ENCODE measurements around the gene LOXHD1.

GRCh38 chr18:46581648-46582047, 75.4 kb downstream of the LOXHD1 start:
- TF ChIP-seq GATA3 (IDR thresholded peaks at IDR 0.05; ENCODE audit: low read depth, low read length) = no peak
- no peak for TF ChIP-seq GATA2 (IDR thresholded peaks at IDR 0.05; ENCODE audit: low read depth, low read length)

Data from SH-SY5Y (cell line).